ENCODE measurements around the gene MAN2C1.

The MAN2C1 gene

GRCh38 chr15:75360856-75361255 lies 7.6 kb downstream of the MAN2C1 start:
- no peak overlapping the region for H3K4me3 ChIP-seq (ENCODE audit: low read depth, low read length)
- POLR2A ChIA-PET = interaction anchor here (0.8 to 2.9 kb wide), 5 partner anchors 7 to 218 kb away, joined by 3 to 12 read pairs (median 4); partner anchors contain the start of genes MAN2C1, PTPN9 and SIN3A
- CTCF ChIA-PET = no interaction called here
- H3K4me1 ChIP-seq (ENCODE audit: control insufficient read depth, insufficient read depth, low read length) = no peaks in the 10 kb centered on the region
- H3K27ac ChIP-seq (ENCODE audit: extremely low read depth, low read depth, low read length) = no peak overlapping the region
- H3K9me3 ChIP-seq (ENCODE audit: control insufficient read depth, insufficient read depth, low read depth, low read length) = no peaks in the 10 kb centered on the region
- H3K36me3 ChIP-seq (ENCODE audit: control insufficient read depth in 2 of 2, insufficient read depth in 1 of 2, low read length in 2 of 2) = peaks cover 7 to 73% of the 10 kb centered on the region in 2 experiments; a peak in 2 of 3 replicates
- TF ChIP-seq SP2 (tag by site-specific recombination; IDR thresholded peaks at IDR 0.05) (peak; percentile 19; the same call in 1 of the 2 replicates), ZBTB11 (tag by site-specific recombination; conservative IDR thresholded peaks at IDR 0.05; ENCODE audit: low read depth) (no peak), ZNF26 (tag by site-specific recombination; IDR thresholded peaks at IDR 0.05) (no peak), ZNF112 (tag by site-specific recombination; IDR thresholded peaks at IDR 0.05) (no peak), ZNF335 (tag by site-specific recombination; conservative IDR thresholded peaks at IDR 0.05) (no peak), ZNF654 (tag by site-specific recombination; IDR thresholded peaks at IDR 0.05; ENCODE audit: low read depth) (no peak), HOXA7 (CRISPR knock-in tag; IDR thresholded peaks at IDR 0.05; ENCODE audit: borderline replicate concordance) (no peak), ZNF324 (tag by site-specific recombination; IDR thresholded peaks at IDR 0.05) (no peak)

GRCh38 chr15:75360391-75360790 lies 8.0 kb downstream of the MAN2C1 start:
- CTCF ChIA-PET = interaction anchor here (0.5 to 1.8 kb wide), 2 partner anchors 8 to 295 kb away, joined by 3 to 8 read pairs; partner anchors contain the start of gene MAN2C1
- Histone ChIP-seq H3K27ac (ENCODE audit: extremely low read depth, low read depth, low read length) (no peak overlapping the region), H3K36me3 (ENCODE audit: control insufficient read depth in 2 of 2, insufficient read depth in 1 of 2, low read length in 2 of 2) (peaks cover 3 to 73% of the 10 kb centered on the region in 2 experiments; a peak in 2 of 3 replicates), H3K4me1 (ENCODE audit: control insufficient read depth, insufficient read depth, low read length) (no peaks in the 10 kb centered on the region), H3K4me3 (ENCODE audit: low read depth, low read length) (no peak overlapping the region), H3K9me3 (ENCODE audit: control insufficient read depth, insufficient read depth, low read depth, low read length) (no peaks in the 10 kb centered on the region)
- TF ChIP-seq HOXC10 (CRISPR knock-in tag; IDR thresholded peaks at IDR 0.05) (no peak), EGR2 (tag by site-specific recombination; IDR thresholded peaks at IDR 0.05; ENCODE audit: low read depth) (peak; percentile 29; the same call in 1 of the 2 replicates)
- POLR2A ChIA-PET = interaction anchor here (0.8 to 2.9 kb wide), 5 partner anchors 8 to 219 kb away, joined by 3 to 12 read pairs (median 4); partner anchors contain the start of genes MAN2C1, PTPN9 and SIN3A

GRCh38 chr15:75359537-75360250 lies 8.7 kb downstream of the MAN2C1 start:
- ChIA-PET CTCF (interaction anchor here (1.8 kb wide), 1 partner anchor 9 kb away, joined by 8 read pairs; the partner anchor contains the start of gene MAN2C1), POLR2A (interaction anchor here (0.8 to 2.9 kb wide), 4 partner anchors 9 to 220 kb away, joined by 3 to 12 read pairs (median 4); partner anchors contain the start of genes MAN2C1 and PTPN9)
- Histone ChIP-seq H3K36me3 (ENCODE audit: control insufficient read depth in 2 of 2, insufficient read depth in 1 of 2, low read length in 2 of 2) (peaks cover 0 to 76% of the 10 kb centered on the region in 2 experiments), H3K27ac (ENCODE audit: extremely low read depth, low read depth, low read length) (no peak overlapping the region), H3K9me3 (ENCODE audit: control insufficient read depth, insufficient read depth, low read depth, low read length) (no peaks in the 10 kb centered on the region), H3K4me1 (ENCODE audit: control insufficient read depth, insufficient read depth, low read length) (no peaks in the 10 kb centered on the region), H3K4me3 (ENCODE audit: low read depth, low read length) (no peak overlapping the region)
- TF ChIP-seq ZNF677 (tag by site-specific recombination; IDR thresholded peaks at IDR 0.05) (no peak), ELK4 (IDR thresholded peaks at IDR 0.05; ENCODE audit: borderline replicate concordance, low read depth, low read length) (no peak), ZNF664 (tag by site-specific recombination; IDR thresholded peaks at IDR 0.05) (no peak), SCRT2 (tag by site-specific recombination; IDR thresholded peaks at IDR 0.05) (peak; percentile 80), ZBTB1 (tag by site-specific recombination; IDR thresholded peaks at IDR 0.05) (no peak), ZFP69B (tag by site-specific recombination; IDR thresholded peaks at IDR 0.05) (peak; percentile 68), ZNF366 (tag by site-specific recombination; conservative IDR thresholded peaks at IDR 0.05) (no peak), TCF7L2 (IDR thresholded peaks at IDR 0.05; ENCODE audit: borderline replicate concordance, low read depth, low read length) (no peak), ZNF776 (tag by site-specific recombination; IDR thresholded peaks at IDR 0.05; ENCODE audit: borderline replicate concordance) (no peak), ZBTB49 (tag by site-specific recombination; IDR thresholded peaks at IDR 0.05; ENCODE audit: low read depth) (no peak), ZNF362 (tag by site-specific recombination; IDR thresholded peaks at IDR 0.05) (no peak)
